NCI-H128 (cell line): ENCODE data around the gene CHST13.
"Not testable (repeated sequence)": the region's sequence is repeated elsewhere in the genome, so short reads cannot be mapped to it uniquely, and the experiment has no call there.

Source experiments
- DNase-seq: peaks from one replicate; lab custom pipeline; 2025; ENCODE audit not compliant: unreplicated experiment; lab: John Stamatoyannopoulos, UW

CHST13 gene

DNA sequence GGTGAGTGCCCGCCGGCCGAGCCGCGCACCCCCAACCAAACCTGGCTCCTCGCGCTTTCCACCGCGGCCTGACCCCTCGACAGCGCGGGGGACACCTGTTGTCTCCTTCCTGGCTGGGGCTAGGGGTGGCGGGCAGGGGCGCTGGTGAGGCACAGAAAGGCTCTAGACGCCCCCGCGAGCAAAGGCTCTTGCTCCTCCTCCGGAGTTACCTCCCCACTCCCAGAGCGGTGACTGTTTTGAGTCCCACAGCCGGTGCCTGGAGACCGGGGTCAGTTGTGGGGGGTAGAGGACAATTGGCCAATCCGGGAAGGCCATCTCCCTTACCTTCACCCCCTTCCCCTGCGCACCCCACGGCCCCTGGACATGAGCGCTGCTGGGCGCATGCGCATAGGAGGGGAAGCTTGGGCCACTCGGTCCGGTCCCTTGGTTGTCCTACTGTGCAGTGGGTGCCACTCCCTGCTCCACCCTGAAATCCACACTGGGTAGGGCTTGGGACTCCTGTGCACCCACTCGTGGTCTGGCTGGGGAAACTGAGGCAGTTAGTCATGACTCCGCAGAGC is 554 bp downstream of the CHST13 start:
- DNase-seq = no peak

DNA sequence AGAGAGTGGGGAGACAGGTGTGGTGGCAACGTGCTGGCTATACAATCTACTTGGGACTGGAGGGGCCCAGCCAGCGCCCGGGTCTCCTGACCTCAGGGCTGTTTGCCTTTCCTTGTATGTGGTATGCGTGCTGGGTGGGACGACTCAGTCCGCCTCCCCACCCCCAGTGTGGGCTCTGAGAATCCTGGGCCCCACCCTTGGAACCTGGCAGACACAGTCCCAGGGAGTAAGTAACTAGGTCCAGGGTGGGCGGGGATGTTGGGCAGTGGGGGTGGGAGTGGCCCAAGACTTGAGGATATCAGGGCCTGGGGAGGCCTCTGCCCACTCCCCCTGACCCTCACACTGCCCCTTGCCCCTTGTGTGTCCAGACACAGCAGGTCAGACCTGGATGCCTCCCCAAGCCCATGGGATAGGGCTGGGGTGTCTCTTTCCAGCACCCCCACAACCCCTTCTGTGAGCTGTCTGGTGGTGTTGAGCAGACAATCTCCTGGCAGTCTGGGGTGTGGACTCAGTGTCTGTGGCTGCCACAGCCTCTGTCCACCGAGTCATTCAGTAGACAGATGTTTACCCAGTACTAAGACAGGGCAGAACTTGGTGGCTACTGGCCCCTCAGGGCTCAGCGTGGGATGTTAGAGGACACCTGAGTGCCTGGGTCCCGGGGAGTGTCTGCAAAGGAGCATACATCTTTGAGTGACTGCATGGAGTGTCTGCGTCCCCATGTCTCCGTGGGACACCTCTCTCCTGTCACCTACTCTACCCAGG is 1.3 kb downstream of the CHST13 start:
- DNase-seq = no peak

DNA sequence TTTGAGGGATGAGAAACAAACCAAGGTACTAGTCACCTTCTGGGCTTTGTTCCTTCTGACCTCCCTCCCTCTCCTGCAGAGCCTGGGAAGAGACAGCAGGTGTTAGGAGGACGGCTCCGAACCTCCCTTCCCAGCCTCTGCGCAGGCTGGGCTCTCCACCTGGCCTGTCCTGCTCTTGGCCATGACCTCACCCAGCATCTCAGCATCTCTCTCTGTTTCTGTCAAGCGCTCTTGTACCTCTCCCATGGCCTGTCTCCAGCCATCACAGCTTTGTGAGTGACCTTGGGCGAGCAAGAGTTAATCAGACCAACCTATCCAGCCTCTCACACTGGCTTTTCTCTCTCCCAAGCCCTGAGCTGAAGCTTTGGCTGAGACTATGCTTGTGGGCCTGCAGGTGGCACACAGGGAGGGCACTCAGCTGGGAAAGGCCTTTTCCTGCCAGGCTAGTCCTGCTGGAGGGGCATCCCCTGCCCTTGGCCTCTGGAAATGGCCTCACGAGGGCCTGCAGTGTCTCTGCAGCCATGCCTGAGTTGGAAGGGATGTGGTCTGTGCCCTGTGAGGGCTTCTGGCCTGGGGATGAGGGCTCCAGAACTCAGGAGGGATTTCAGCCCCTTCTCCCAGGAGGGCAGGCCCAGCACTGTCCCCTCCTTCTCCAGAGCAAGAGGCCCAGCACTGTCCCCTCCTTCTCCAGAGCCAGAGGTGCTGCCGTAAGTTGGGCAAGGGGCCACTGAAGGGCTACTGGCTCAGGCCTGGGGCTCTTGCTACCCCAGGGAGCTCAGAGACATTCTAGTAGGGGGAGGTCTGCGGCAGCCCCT is 2.1 kb downstream of the CHST13 start:
- DNase-seq = no peak

DNA sequence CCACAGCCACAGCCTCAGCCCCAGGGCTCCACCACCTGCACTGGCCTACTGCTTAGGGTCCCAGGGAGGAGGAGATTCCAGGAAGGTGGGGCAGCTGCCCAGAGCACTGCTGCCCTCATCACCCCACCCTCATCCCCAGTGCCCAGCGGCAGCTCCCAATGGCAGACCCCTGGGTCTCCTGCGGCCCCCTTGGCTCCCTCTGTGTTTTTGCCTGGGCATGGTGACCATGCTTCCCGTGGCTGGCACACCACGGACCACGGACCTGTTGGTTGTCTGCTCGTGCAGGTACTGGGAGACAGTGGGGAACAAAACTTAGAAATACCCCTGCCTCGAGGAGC is 2.7 kb downstream of the CHST13 start:
- no peak for DNase-seq

DNA sequence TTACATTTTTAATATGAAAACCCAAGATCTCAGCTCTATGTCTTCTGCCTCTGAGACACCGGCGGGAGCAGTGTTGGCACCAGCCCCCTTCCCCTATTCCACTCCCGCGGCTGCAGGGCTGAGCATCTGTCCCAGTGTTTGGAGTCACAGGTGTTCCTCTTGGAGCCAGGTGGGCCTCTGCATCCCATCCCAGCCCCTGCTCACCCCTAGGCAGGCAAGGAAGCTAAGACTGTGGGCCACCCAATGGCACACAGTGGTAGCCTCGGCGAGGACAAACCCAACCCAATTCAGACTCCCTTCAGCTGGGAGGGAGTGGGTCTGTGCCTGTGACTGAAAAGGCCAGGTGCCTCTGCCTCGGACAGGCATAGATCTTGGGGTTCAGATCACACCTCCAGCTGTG is 3.1 kb downstream of the CHST13 start:
- no peak for DNase-seq

DNA sequence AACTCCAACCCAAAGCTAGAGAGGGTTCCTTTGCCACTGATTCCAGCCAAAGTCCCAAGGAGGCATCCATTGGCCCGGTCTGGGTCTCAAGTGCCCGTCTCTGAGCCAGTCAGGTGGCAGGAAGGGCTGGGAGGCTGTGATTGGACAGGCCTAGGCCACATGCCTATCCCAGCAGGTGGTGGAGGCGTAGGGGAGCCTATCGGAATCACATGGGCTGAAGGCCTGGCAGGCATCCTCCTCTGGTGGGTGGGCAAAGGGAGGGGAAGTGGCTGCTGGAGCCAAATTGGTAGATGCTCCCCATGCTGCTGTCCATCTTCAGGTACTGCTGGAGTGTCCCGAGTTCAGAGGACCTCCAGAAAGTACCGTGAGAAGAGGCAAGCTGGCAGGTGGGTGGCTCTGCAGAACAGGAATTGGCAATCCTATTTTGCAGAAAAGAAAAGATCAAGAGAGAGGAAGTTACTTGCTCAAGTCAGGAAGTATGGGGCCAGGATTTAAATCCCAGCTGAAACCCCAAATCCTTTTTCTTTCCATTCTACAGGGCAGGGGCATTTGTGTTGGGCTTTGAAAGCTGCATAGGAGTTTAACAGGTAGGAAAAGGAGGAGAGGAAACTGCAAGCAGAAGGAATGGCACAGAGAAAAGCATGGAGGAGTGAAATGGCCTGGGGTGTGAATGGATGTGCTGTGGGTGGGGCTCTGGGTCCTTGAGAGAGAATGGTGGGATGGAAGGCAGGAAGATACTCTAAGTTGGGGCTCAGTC is 3.7 kb downstream of the CHST13 start:
- no peak for DNase-seq

DNA sequence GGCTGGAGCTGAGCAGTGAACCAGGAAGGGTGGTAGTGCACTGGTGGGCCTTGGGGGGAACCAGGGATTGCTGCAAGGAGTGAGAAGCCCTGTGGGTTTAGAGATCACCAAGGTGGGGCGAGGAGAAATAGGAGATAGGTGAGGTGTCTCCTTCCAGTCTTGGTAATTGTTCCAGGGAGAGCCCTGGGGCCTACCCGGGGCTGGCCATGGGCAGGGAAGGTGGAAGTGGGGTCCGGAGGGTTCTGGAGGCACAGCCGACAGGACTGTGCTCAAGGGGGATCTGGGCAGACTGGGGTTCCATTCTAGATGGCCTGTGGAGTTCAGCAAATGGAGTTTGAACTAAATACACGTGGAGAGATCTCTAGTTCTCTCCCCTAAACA is 4.5 kb downstream of the CHST13 start:
- DNase-seq = no peak

DNA sequence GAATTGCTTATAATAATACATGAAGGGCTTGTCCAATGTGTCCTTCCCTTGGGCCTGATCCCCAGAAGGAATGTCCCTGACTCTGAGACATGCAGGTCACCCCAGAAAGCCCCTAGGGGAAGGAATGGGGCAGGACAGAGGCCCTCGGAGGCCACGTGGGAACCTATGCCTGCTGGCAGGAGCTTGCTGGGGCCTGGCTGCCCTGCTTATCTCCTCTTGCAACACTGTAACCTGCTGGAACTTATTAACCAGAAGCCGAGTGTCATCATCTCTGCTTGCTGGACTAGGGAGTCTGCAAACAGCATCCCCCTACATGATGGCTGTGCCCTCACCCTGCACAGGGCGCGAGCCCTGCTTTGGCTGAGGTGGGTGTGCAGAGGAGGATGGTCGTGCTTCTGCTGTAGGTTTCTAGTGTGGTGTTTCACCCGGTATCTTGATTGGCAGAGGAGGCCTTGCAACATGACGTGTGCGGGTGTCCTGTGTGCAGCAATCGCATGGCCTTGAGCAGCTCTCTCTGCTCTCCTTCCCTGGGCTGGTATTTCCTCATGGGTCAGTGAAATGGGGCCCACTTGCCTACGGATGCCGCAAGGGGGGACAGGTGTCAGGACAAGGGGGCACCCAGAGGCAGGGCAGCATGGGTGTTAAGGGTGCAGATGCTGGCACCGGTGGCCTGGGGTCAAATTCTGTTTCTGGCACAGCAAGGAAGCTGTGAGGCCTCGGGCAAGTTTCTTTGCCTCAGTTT is 5.0 kb downstream of the CHST13 start:
- no peak for DNase-seq

DNA sequence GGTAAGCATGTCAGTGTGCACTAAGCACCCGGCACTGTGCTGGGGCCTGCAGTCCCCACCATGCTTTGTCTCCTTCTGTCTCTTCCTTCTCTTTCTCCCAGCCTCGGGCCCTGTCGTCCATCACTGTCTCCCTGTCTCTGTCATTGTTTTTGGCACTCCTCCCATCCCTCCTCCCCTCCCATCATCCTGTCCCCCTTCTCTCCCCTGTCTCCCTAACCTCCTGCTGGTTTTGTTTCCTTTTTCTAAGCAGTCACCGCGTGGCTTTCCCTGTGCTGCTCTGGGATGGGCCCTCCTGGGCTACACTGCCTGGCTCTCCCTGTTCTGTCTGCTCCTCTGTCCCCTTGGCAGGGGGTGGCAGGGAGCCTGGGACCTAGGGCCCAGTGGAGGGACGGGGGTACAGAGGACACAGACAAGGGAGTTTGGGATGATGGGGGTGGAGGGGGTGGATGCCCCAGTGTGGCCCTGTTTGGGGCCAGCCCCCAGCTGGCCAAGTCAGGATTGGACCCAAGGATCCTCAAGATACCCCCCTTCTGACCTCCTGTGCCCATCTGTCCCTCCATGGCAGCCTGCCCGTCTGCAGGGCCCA is 5.7 kb downstream of the CHST13 start:
- DNase-seq = no peak

DNA sequence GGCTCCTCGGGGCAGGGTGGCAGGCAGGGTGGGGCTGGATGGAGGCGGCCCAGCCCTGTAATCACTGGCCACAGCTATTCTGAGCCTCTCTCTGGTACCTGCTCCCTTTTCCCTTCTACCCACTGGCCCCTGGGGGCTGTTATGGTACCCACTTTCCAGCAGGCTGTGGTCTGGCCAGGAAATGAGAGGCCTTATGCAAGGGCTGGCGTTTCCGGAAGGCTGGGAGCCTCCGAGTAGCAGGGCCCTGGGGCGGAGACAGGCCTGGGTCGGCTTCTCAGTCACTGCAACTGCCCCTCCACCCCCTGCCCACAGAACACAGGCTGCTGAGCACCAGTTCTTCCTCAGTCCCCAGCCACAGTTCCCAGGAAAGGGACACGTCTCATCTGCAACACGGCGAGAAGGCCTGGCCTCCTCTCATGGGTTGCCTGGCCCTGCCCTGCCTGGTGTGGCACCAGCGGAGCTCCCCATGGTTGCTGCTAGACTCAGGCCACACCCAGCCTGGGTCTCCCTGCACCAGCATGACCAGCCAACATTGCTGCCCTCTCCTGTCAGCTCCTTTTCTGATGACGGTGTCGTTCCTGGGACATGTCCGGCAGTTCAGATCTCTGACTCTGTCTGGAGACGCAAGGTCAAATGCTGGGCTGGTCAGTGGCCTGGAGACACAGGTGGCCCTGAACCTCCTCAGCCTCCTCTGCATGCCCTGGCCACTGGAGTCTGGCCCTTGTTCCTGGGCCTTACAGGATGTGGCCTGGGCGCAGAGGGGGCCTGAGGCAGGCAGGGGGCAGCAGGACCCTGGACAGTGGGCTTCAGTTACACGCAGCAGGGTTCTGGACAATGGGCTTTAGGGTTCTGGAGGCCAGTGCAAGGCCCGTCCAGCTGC is 6.5 kb downstream of the CHST13 start:
- DNase-seq = no peak

DNA sequence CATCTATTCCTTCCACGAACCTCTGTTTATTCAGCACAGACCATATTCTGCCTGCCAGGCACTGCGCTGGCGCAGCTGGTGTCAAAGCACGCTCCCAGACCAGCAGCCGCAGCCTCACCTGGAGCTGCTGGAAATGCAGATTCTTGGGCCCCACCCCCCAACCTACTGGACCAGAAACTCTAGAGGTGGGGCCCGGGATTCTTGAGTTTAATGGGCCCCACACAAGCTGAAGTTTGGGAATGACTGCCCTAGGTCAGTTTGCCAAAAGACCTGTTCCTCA is 7.0 kb downstream of the CHST13 start:
- no peak for DNase-seq

DNA sequence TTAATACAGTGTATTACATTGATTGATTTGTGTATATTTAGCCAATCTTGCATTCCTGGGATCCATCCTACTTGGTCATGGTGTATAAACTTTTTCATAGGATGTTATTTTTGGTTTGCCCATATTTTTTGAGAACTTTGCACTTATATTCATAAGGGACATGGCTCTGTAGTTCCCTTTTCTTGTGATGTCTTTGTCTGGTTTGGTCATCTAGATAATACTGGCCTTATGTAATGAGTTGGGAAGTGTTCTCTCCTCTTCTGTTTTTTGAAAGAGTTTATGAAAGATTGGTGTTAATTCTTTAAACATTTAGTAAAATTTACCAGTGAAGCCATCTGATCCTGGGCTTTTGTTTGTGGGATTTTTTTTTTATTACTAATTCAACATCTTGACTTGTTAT is 9.6 kb downstream of the CHST13 start:
- DNase-seq = no peak

DNA sequence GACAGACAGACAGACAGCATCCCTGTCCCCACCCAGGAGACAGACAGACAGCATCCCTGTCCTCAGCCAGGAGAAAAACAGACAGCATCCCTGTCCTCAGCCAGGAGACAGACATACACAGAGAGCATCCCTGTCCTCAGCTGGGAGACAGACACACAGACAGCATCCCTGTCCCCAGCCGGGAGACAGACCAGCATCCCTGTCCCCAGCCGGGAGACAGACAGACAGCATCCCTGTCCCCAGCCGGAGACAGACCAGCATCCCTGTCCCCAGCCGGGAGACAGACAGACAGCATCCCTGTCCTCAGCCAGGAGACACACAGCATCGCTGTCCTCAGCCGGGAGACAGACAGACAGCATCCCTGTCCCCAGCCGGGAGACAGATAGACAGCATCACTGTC is 10.8 kb downstream of the CHST13 start:
- not testable (repeated sequence) for DNase-seq

DNA sequence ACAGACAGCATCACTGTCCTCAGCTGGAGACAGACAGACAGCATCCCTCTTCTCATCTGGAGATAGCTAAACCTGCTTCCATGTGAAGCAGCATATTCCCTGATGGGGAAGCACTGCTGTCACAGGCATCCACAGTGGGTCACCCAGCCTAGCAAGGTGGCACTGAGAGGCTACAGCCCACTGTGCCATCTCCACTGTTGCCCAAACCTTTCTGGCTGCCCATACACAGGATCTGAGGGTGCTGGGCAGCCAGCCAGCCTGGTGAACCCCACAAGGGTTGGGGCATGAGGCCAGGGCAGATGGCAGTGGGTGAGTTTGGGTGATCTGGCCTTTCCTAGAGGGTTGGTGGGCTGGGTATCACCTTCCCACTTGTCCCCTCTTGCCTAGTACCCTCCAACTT is 11.7 kb downstream of the CHST13 start:
- DNase-seq = no peak

DNA sequence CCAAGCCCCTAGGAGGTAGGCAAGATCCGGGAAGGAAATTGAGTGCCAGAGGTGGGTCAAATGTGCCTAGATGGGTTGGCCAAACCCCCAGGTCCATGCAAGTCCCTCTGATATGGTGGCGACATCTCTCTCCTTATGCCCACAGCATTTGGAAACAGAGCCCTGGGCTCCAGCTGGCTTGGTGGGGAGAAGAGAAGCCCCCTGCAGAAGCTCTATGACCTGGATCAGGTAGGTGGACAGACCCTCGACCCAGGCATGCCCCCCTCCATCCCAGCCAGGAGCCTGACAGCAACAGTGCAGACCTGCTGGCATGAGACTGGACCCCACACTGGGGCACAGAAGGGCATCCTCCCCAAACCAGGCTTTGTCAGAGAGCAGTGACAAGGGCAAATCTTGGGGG is 12.2 kb downstream of the CHST13 start:
- DNase-seq = no peak

DNA sequence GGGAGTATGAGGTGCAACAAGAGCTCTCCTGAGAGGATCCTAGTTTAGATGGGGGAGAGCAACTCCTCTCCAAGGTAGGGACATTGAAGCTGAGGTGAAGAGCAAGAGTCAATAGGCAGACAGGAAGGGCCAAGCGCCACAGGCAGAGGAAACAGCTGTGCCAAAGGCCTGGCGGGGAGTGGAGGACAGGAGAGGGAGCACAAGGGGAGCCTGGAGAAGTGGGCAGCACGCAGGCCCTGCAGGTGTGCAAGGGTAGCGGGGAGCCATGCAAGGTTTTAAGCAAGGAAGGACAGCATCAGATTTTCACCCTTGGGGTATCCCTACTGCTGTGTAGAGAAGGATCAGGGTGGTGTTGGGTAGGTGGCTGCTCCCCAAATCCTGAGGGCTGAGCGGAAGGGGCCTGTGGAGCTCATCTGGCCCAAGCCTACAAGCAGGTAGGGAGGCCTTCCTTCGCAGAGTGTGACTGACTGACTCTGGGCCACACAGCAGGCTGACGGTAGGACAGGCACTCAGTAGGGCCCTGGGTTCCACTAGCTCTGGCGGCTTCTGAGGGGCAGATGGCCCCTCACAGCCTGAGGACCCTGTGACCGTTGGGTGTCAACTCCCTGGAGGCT is 13.3 kb downstream of the CHST13 start:
- DNase-seq = no peak

DNA sequence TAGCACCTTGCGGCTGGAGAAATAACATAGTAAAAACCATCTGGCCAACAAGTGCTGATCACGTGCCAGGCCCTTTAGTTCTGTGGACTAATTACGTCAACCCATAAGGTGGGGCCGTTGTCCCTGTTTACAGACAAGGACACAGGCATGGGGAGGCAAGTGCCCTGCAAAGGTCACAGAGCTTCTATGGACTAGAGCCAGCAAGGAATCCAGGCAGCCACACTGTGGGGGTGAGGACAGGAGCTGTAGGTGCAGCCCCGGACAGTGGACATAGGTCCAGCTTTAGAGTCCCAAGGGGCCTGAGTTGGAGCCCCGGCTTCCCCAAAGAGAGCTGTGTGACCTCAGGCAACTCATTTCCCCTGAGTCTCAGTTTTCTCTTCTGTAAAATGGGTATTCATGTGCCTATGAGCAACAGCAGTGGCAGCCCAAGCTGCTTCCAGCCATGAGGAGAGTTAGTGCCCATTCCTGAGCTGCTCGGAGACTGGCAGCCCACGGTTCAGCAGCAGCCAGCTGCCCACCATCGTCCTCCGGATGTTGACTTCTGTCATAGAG is 13.9 kb downstream of the CHST13 start:
- DNase-seq = no peak

DNA sequence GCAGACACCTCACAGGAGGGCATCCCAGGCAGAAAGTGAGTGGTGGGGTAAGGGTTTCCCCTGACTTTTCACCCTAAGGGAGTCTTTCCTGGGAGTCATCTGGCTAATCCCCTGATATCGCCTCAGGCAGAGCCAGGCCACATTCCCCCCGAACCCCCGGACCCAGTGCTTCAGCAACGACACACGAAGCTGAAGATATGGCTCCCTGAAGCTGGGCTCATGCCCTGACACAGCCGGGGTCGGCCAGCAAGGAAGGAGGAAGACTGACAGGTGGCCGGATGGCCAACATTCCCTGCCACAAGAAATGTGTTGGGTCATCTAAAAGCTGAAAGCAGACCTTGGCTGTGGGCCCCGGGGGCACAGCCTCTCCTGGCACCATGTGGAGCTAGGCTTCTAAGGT is 14.4 kb downstream of the CHST13 start:
- DNase-seq = no peak

DNA sequence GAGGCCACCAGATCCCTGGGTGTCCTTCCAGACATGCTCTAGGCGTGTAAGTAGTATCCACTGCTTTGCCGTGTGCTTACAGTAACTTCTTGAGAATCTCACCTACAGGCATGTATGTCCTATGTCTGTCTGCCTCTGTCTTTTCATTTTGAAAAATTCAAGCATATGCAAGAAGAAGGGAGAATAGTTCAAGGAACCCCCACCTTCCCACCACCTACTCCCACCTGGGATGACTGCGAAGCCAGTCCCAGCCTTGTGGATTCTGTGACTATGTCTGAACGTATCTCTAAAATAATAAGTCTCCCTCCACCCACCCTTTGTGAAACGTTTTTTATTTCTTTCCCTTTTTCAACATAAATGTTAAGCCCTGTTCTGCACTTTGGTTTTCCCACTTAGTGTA is 15.0 kb downstream of the CHST13 start:
- no peak for DNase-seq
